Aorta (tissue), 5 donors: Measurements from ENCODE around the gene CDYL. TPM values are rescaled to one million over a fixed set of nuclear protein-coding genes. Genes with fewer than 3 reads are reported as not detected.

Source experiments
- ATAC-seq: fragments of 200-7000 bp; cut with Tn5 transposase; one replicate; pipeline ENCODE4 v1.9.1; 2022; ENCODE audit warnings: moderate library complexity; ENCODE audit not compliant: low FRiP score
- DNase-seq, 2 donors: peaks; one replicate each; pipeline ENCODE4 v3.0.0-alpha.2; 2020
- H3K27ac ChIP-seq, 2 donors: one replicate each; pipeline ENCODE4 v1.5.1; 2013; ENCODE audit warnings: low read length in 2 of 2, mild to moderate bottlenecking in 2 of 2, moderate library complexity in 2 of 2, control low read depth in 1 of 2, inconsistent platforms in 1 of 2, low read depth in 1 of 2
- H3K27me3 ChIP-seq, 2 donors: one replicate each; pipeline ENCODE4 v1.6.1; 2013; ENCODE audit warnings: control low read depth in 1 of 2, low read length in 1 of 2, mild to moderate bottlenecking in 1 of 2, moderate library complexity in 1 of 2; ENCODE audit not compliant: insufficient read depth in 2 of 2, control insufficient read depth in 1 of 2
- H3K36me3 ChIP-seq, 2 donors: one replicate each; pipeline ENCODE4 v1.6.1; 2013; ENCODE audit warnings: control low read depth in 1 of 2, low read length in 1 of 2, mild to moderate bottlenecking in 1 of 2; ENCODE audit not compliant: insufficient read depth in 2 of 2, control insufficient read depth in 1 of 2
- H3K4me1 ChIP-seq, 2 donors: one replicate each; pipeline ENCODE4 v1.6.1; 2013; ENCODE audit warnings: low read length in 2 of 2, control low read depth in 1 of 2, mild to moderate bottlenecking in 1 of 2, moderate library complexity in 1 of 2; ENCODE audit not compliant: insufficient read depth in 2 of 2, control insufficient read depth in 1 of 2
- H3K4me3 ChIP-seq, 2 donors: one replicate each; pipeline ENCODE4 v1.5.1; 2013; ENCODE audit warnings: low read length in 2 of 2, control low read depth in 1 of 2, mild to moderate bottlenecking in 1 of 2
- H3K9me3 ChIP-seq: one replicate; pipeline ENCODE4 v1.6.1; 2013; ENCODE audit warnings: mild to moderate bottlenecking, low read length; ENCODE audit not compliant: control insufficient read depth
- WGBS, 2 donors: extraction: QIAGEN DNeasy Blood & Tissue Kit; methylation state at CpG; one replicate each; pipeline ENCODE4 v1.1.7; 2013; 5-methylcytosine and 5-hydroxymethylcytosine counted together
- intact Hi-C, 2 donors: fragments of 100-400 bp; cut with DNase I; formaldehyde crosslinking; loops; one replicate each; pipeline versions ENCODE4 v1.14.2 to v1.15.0; 2022
- polyA plus RNA-seq, 2 donors: library from polyadenylated mRNA; stranded (reverse); fragments of 200-250 nt; gene quantifications; one replicate each; pipeline ENCODE4 v1.2.3, GENCODE V29; 2013
- total RNA-seq, 2 donors: library from RNA; stranded (reverse); fragmentation: NEBNext Ultra II Directional; extraction: Animal tissue kit (Norgen Biotek cat#: 25700); gene quantifications; one replicate each; pipeline ENCODE4 v1.2.1, GENCODE V29; 2021
- donor health status: healthy with polysubstance abuse.
- donor health status: Bipolar disorder and iron deficiency.
- donor health status: DM: no; HTN: no; CAD: no.
- donor health status: DM: no; HTN: no; CAD: no.
- donor health status: DM: yes; HTN: yes; CAD: no.

Gene CDYL
- total and polyA plus RNA-seq, 4 donors: 9.6 to 44.2 (median 26.4) TPM

DNA sequence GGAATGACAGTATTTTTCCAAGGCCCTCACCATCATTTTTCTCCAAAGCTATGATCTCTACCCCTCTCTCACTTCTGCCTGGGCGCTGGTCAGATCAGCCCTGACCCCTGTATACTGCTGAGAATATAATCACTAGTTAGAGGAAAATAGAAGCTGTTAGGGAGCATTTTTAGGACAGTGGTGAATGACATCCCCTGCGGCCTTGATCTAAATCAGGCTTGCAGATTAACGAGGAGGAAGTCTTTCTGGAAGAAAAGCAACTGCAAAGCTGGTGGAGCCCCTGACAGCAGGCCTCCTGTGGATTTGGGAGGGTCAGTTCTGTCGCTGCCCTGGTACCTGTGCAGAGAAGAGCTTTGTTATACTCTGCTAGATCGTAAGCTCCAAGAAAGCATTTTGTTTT lies 119.8 kb downstream of the CDYL start:
- Histone ChIP-seq H3K36me3 (peaks cover 2 to 12% of the 10 kb centered on the region in 2 donors), H3K9me3 (no peaks in the 10 kb centered on the region), H3K27ac (no peak overlapping the region), H3K4me3 (no peak overlapping the region), H3K4me1 (no peaks in the 10 kb centered on the region), H3K27me3 (no peaks in the 10 kb centered on the region)
- DNase-seq: no peak
- ATAC-seq: no peak
- WGBS, 2 donors: 89 to 90% methylated on average over 5 of the region's 5 CpGs
- intact Hi-C loops: no loop called here

DNA sequence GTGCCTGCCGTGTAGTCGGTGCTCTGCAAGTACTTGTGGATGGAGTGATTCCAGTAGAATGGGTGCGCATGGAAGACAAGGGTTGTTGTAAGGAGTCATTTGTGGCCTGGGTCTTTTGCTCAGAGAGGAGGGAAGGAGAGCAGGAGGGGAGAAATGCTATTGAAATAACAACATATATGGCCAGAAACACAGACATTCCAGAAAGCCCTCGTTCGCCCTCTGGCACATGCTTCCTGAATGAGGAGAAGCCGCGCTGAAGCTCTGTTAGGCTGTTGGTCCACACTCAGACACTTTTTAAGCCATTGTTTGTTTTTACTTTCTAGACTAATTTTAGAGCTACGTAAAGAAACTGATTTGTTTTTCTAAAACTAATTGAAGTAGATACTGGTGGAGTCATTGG lies 120.2 kb downstream of the CDYL start:
- Histone ChIP-seq H3K9me3 (no peaks in the 10 kb centered on the region), H3K4me3 (no peak overlapping the region), H3K4me1 (no peaks in the 10 kb centered on the region), H3K36me3 (peaks cover 2 to 12% of the 10 kb centered on the region in 2 donors), H3K27me3 (no peaks in the 10 kb centered on the region), H3K27ac (no peak overlapping the region)
- 91 to 95% methylated on average over 8 of the region's 8 CpGs for WGBS, 2 donors
- DNase-seq: no peak
- intact Hi-C loops: no loop called here
- no peak for ATAC-seq

DNA sequence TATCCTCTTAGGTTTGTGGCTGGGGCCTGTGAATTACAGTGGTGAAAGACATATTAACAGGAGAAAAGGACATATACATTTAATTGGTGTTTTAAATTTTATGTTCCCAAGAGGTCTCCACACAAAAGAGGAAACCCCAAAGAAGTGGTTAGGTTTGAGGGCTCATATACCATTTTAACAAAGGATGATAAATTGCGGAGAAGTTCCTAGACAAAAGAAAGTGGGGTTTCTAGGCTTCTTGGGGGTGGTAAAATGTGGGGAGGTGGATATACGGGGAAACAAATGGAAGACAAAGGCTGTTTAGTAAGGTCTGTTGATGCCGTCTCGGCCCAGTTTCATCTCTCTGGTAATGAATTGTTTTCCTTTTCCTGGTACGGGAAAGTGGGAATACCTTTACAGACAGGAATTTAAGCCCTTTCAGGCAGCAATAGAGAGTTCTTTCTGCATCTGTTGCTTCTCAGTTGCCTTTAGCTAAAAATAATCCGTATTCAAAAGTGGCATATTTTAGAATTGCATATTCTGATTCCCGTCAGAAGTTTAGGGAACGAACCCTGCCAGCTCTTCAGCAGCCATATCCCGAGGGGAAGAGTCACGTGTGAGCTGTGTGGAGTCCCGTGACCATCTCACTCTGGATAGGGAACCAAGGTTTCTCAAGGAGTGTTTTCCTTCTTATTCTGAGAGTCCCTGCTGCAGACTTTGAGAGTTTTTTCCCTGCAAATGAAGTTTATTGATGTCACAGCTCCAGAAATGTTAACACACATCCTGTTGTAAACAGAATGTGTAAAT lies 123.2 kb downstream of the CDYL start:
- Histone ChIP-seq H3K4me3 (no peak overlapping the region), H3K27ac (no peak overlapping the region), H3K9me3 (no peaks in the 10 kb centered on the region), H3K36me3 (peaks cover 2 to 9% of the 10 kb centered on the region in 2 donors), H3K27me3 (no peaks in the 10 kb centered on the region), H3K4me1 (no peaks in the 10 kb centered on the region)
- no peak for DNase-seq
- 80 to 86% methylated on average over 11 of the region's 11 CpGs for WGBS, 2 donors
- ATAC-seq: no peak
- intact Hi-C loops: no loop called here

DNA sequence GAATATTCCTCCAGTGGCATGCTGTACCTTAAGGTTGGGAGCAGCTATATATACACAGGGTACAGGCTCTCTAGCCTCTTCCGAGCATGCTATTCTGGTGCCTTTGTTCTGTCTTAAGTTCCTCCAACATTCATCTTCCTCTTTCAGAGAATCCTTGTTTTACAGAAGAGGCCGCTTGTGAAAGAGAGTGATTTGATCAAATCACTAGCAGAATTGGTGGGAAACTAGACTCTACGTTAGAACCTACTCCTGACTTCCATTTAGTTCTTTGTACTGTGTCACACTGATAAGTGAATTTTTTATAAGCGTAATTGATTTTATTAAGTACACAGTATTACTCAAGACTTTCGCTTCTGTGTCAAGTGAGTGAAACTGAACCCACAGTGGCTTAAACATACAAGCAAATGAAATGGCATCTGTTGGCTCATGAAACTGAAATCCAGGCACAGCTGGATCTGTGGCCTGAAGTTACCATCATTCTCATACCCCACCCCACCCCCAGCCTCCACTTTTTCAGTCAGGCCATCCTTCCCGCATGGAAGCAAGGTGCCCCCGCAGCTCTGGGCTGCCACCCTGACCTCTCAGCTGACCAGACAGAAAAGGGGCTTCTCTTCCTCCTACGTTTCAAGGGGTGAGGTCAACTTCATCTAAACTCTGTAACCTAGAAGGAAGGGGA lies 125.3 kb downstream of the CDYL start:
- Histone ChIP-seq H3K27ac (no peak overlapping the region), H3K4me3 (no peak overlapping the region), H3K4me1 (no peaks in the 10 kb centered on the region), H3K27me3 (no peaks in the 10 kb centered on the region), H3K36me3 (peaks cover 2 to 9% of the 10 kb centered on the region in 2 donors), H3K9me3 (no peaks in the 10 kb centered on the region)
- no peak for ATAC-seq
- 93 to 95% methylated on average over 8 of the region's 8 CpGs for WGBS, 2 donors
- no peak for DNase-seq
- intact Hi-C loops: no loop called here

DNA sequence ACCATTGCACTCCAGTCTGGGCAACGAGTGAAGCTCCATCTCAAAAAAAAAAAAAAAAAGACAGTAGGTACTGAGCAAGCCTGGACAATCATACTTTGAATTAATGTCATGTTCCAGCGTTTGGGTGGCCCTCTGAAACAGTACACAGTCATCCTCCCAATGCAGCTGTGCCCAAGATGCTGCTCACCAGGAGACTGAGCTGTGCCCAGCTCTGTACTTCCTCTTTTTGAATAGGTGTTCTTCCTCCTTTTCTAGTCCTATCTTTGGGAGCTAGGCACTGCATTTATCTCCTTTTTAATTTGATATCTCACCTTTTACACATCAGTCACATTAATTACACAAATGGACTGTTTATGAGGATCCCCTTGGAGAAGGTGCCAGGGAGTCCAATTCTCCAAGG lies 126.2 kb downstream of the CDYL start:
- 88 to 91% methylated on average over 2 of the region's 2 CpGs for WGBS, 2 donors
- ATAC-seq (no peak), DNase-seq (no peak)
- H3K27me3 ChIP-seq: no peaks in the 10 kb centered on the region
- no peak overlapping the region for H3K27ac ChIP-seq
- H3K9me3 ChIP-seq: no peaks in the 10 kb centered on the region
- H3K36me3 ChIP-seq: peaks cover 2 to 9% of the 10 kb centered on the region in 2 donors
- intact Hi-C loops: no loop called here
- no peak overlapping the region for H3K4me3 ChIP-seq
- no peaks in the 10 kb centered on the region for H3K4me1 ChIP-seq

DNA sequence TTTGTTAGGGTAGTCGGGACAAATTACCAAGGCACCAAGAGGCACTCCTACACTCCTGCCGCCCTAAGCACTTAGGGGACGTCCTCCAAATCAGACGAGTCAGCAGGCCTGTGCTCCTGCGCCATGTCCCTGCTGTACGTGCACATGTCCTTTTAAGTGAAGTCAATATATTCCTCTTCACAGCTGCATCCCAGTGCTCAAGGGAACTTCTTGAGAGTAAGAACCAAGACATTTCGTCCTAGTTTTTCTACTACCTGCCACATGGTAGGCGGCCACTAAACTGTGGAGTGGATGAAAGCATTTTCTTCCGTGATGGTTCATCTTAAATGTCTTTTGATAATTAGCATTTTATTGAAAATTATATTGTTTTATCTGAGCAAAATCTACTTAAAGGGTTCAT lies 126.9 kb downstream of the CDYL start:
- Histone ChIP-seq H3K36me3 (peaks cover 2 to 9% of the 10 kb centered on the region in 2 donors), H3K27me3 (no peaks in the 10 kb centered on the region), H3K27ac (no peak overlapping the region), H3K4me3 (no peak overlapping the region), H3K9me3 (no peaks in the 10 kb centered on the region), H3K4me1 (no peaks in the 10 kb centered on the region)
- DNase-seq (no peak), ATAC-seq (no peak)
- WGBS, 2 donors: 96% methylated on average over 9 of the region's 9 CpGs
- intact Hi-C loops: no loop called here

DNA sequence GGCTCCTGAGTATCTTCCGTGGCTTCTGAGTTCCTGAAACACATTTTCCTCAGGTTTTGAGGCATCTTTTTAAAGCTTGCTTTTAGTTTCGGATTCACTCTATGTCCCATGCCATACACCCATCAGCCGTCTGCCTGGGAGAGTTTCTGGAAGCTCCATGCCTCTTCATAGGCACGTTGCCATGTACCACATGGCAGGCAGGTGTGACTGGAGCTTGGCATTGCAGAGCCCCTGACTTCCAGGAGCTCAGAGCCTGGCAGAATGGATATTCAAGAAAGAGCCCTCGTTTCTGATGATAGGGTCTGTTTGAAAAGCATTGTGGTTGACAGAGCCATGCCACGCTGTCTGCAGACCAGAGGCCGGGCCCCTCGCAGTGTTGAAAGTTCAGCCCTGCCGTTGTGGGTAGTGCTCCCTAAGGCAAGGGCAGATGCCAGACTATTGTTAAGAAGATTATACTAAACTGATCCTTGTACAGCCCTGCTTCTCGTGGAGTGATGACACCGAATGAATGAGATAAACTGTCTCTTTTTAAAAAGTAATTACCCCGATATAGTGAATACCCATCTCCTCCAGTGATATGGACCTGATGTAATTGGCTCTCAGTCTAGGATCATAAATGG lies 127.7 kb downstream of the CDYL start:
- ATAC-seq (no peak), DNase-seq (no peak)
- no peak overlapping the region for H3K27ac ChIP-seq
- H3K4me1 ChIP-seq: no peaks in the 10 kb centered on the region
- H3K9me3 ChIP-seq: no peaks in the 10 kb centered on the region
- no peaks in the 10 kb centered on the region for H3K27me3 ChIP-seq
- 84 to 92% methylated on average over 12 of the region's 12 CpGs for WGBS, 2 donors
- H3K4me3 ChIP-seq: no peak overlapping the region
- intact Hi-C loops: no loop called here
- peaks cover 2 to 9% of the 10 kb centered on the region in 2 donors for H3K36me3 ChIP-seq

DNA sequence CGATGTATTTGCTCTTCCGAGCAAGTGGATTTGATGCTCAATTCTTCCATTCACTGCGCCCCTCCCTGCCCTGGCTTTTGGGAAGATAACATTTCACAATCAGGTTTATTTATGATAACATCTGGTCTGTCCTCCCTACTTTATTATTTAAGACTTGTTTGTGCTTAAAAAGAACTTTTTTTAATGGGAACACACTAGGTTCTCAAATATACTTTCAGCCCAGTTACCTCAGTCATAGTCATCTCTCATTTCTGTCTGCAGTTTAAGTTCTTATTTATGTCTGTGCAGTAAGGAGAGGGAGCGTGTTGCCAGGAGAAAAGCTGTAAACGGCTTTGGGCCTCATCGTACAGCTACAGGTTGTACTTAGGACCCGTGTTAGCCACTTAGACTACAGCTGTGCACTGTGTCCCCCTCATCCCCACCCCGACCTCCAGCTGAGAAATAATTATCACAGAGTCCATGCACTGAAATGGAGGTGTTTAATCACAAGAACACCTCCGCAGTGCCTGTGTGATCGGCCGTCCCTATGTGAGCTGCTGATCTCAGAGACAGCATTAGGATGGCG lies 128.3 kb downstream of the CDYL start:
- no peaks in the 10 kb centered on the region for H3K27me3 ChIP-seq
- no peaks in the 10 kb centered on the region for H3K9me3 ChIP-seq
- no peaks in the 10 kb centered on the region for H3K4me1 ChIP-seq
- intact Hi-C loops: no loop called here
- H3K4me3 ChIP-seq: no peak overlapping the region
- H3K27ac ChIP-seq: no peak overlapping the region
- no peak for ATAC-seq
- 92 to 94% methylated on average over 12 of the region's 12 CpGs for WGBS, 2 donors
- no peak for DNase-seq
- peaks cover 2 to 3% of the 10 kb centered on the region in 2 donors for H3K36me3 ChIP-seq
